ENCODE measurements around the gene STRADA.
A peak's percentile ranks its signal among the peaks of the same experiment; 100 is the strongest.
"Not testable (repeated sequence)": the region's sequence is repeated elsewhere in the genome, so short reads cannot be mapped to it uniquely, and the experiment has no call there.

STRADA gene

GRCh38 chr17:63768433-63768832 is 26.8 kb upstream of the STRADA start:
- no peak for ATAC-seq
- H3K9me3 Mint-ChIP-seq, result no peaks in the 10 kb centered on the region

DNA sequence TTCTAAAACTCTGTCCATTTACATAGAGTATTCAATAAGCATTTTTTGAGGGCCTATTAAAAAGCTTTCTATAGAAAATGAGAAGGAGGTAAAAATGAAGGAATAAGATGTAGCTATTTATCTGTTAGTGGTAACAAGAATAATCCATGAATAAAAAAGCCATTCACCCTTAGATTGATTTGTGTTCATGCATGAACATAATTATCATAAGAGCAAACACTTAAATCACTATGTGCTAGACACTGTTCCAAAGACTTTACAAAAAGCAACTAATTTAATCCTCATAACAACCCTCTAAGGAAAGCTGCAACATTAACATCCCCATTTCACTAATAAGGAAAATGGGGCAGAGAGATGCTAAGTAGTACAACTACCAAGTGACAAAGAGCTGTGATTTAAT is 25.2 kb upstream of the STRADA start:
- Mint-ChIP-seq H3K27ac (no peak overlapping the region), H3K9me3 (no peaks in the 10 kb centered on the region), H3K4me3 (no peak overlapping the region), H3K4me1 (peaks cover 38% of the 10 kb centered on the region), H3K36me3 (peaks cover 37% of the 10 kb centered on the region), H3K27me3 (no peaks in the 10 kb centered on the region)
- no peak for ATAC-seq

More at GRCh38 chr17:63768433-63768832, 26.8 kb upstream of the STRADA start:
- peaks cover 42% of the 10 kb centered on the region for H3K4me1 Mint-ChIP-seq
- H3K36me3 Mint-ChIP-seq, result peaks cover 31% of the 10 kb centered on the region
- H3K4me3 Mint-ChIP-seq, result no peak overlapping the region
- H3K27ac Mint-ChIP-seq, result no peak overlapping the region
- no peaks in the 10 kb centered on the region for H3K27me3 Mint-ChIP-seq

GRCh38 chr17:63764716-63765115 is 23.1 kb upstream of the STRADA start:
- Mint-ChIP-seq H3K27me3 (no peaks in the 10 kb centered on the region), H3K4me1 (peaks cover 32% of the 10 kb centered on the region), H3K4me3 (no peak overlapping the region), H3K9me3 (no peaks in the 10 kb centered on the region), H3K27ac (no peak overlapping the region), H3K36me3 (peaks cover 41% of the 10 kb centered on the region)
- no peak for ATAC-seq

DNA sequence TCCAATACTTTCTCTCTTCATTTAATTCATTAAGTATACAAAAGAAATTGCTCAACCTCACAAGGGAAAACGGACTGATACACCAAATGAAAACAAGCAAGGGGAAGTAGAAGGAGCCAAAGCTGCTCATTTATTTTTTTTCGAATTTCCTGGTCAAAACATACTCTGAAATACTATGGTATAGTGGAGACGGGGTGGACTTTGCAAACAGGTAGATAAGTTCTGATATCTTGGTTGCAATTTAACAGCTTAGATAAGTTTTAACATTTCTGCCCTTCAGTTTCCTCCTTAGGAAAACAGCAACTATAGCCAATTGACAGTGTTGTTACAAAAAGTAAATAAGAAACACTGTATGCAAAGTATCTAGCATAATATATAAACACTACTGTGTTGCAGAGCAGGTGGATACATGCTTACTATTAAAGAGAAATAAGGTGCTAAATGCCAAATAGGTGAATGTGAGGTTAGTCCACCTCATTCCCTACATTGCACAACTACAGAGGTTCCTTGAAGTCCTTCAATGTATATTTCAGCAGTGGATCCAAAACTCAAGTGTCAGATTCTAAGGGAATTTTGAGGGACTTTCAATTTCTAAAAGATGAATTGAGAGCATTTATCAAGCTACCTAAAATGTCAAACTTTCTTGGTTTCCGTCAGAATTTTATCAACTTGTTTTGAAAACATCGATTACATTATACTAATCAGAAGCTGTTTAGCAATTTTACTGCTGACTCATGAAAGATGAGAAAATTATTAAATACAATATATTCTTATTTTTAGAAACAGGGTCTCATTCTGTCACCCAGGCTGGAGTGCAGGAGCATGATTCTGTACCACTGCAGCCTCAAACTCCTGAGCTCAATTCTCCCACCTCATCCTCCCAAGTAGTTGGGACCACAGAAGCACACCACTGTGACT is 20.8 kb upstream of the STRADA start:
- no peaks in the 10 kb centered on the region for H3K9me3 Mint-ChIP-seq
- no peak for ATAC-seq
- H3K4me1 Mint-ChIP-seq, result peaks cover 24% of the 10 kb centered on the region
- peak overlapping the region; percentile 24 for H3K27ac Mint-ChIP-seq
- H3K36me3 Mint-ChIP-seq, result peaks cover 55% of the 10 kb centered on the region
- H3K4me3 Mint-ChIP-seq, result no peak overlapping the region
- H3K27me3 Mint-ChIP-seq, result no peaks in the 10 kb centered on the region

DNA sequence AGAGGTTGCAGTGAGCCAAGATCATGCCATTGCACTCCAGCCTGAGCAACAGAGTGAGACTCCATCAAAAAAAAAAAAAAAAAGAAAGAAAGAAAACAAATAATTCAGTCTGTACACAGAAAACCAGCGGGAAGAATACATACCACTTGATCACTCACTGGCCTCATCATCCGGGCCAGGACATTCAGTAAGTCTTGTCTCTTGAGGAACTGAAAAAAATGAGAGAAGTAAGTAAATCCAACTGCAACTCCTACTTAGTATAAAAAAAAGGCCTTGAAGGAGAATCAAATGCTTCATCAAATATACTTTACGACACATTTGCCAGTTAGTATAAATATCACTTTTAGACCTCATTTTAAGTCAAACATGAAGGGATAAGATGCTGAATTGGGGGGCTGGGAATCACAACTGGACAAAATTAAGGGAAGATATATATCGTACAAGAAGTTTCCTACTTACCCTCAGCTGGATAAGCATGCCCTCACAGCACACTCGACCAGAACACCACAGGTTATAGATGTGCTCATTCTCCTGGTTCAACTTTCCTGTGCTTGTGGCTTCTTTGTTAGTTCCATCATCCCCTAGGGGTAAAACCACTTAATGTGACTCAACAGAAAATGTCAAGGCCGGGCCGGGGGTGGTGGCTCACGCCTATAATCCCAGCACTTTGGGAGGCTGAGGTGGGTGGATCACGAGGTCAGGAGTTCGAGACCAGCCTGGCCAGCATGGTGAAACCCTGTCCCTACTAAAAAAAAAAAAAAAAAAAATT is 19.4 kb upstream of the STRADA start:
- H3K27me3 Mint-ChIP-seq, result no peaks in the 10 kb centered on the region
- H3K4me3 Mint-ChIP-seq, result no peak overlapping the region
- peak overlapping the region; percentile 76 for H3K27ac Mint-ChIP-seq
- peak; percentile 73 for ATAC-seq
- no peaks in the 10 kb centered on the region for H3K9me3 Mint-ChIP-seq
- peaks cover 64% of the 10 kb centered on the region for H3K36me3 Mint-ChIP-seq
- peaks cover 21% of the 10 kb centered on the region for H3K4me1 Mint-ChIP-seq

GRCh38 chr17:63758428-63758827 is 16.8 kb upstream of the STRADA start:
- no peak overlapping the region for H3K4me3 Mint-ChIP-seq
- H3K27ac Mint-ChIP-seq, result no peak overlapping the region
- H3K4me1 Mint-ChIP-seq, result peaks cover 16% of the 10 kb centered on the region
- no peaks in the 10 kb centered on the region for H3K9me3 Mint-ChIP-seq
- peaks cover 51% of the 10 kb centered on the region for H3K36me3 Mint-ChIP-seq
- no peaks in the 10 kb centered on the region for H3K27me3 Mint-ChIP-seq
- no peak for ATAC-seq

DNA sequence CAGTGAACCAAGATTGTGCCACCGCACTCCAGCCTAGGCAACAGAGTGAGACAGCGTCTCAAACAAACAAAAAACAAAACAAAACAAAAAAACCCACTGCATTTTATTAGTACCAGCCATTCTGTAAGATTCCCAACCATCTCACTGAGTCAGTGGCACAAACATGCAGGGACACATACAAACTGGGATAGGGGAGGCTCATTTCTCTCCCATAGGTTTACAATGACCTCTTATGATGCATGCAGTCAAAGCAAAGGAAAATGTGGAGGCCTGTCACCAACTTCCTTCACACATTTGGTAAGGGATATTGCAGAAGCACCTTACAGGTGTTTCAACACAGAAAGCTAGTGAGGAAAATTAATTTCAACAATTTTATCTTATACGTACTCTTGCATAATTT is 12.4 kb upstream of the STRADA start:
- no peak for ATAC-seq
- H3K27ac Mint-ChIP-seq, result no peak overlapping the region
- peaks cover 54% of the 10 kb centered on the region for H3K36me3 Mint-ChIP-seq
- H3K4me3 Mint-ChIP-seq, result no peak overlapping the region
- peaks cover 8% of the 10 kb centered on the region for H3K4me1 Mint-ChIP-seq
- no peaks in the 10 kb centered on the region for H3K9me3 Mint-ChIP-seq
- H3K27me3 Mint-ChIP-seq, result no peaks in the 10 kb centered on the region

DNA sequence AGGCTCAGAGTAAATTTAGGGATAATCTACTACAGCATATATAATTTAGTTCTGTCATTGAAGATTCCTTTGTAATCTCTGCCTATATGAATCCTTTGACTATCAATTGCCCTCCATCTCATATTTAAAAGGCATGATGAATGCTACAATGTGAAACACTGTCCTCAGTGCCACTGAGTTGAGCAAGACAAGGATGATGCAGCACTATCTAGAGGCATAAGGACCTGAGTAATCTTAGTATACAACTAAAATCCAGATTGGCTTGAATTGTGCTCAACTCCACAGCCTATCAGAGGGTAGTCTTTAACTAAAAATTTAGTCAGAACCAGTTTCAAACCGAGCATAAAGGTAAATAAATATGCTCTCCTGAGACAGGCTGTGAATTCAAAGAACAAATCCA is 11.6 kb upstream of the STRADA start:
- ATAC-seq, result no peak
- no peak overlapping the region for H3K4me3 Mint-ChIP-seq
- no peak overlapping the region for H3K27ac Mint-ChIP-seq
- peaks cover 53% of the 10 kb centered on the region for H3K36me3 Mint-ChIP-seq
- no peaks in the 10 kb centered on the region for H3K27me3 Mint-ChIP-seq
- H3K4me1 Mint-ChIP-seq, result peaks cover 8% of the 10 kb centered on the region
- H3K9me3 Mint-ChIP-seq, result no peaks in the 10 kb centered on the region

- peaks cover 50% of the 10 kb centered on the region for H3K36me3 Mint-ChIP-seq
- peaks cover 8% of the 10 kb centered on the region for H3K4me1 Mint-ChIP-seq
- H3K9me3 Mint-ChIP-seq, result no peaks in the 10 kb centered on the region
- H3K27me3 Mint-ChIP-seq, result no peaks in the 10 kb centered on the region
- no peak for ATAC-seq
- H3K27ac Mint-ChIP-seq, result no peak overlapping the region
- H3K4me3 Mint-ChIP-seq, result no peak overlapping the region
These were observed 11.1 kb upstream of the STRADA start for GRCh38 chr17:63752707-63753106.

DNA sequence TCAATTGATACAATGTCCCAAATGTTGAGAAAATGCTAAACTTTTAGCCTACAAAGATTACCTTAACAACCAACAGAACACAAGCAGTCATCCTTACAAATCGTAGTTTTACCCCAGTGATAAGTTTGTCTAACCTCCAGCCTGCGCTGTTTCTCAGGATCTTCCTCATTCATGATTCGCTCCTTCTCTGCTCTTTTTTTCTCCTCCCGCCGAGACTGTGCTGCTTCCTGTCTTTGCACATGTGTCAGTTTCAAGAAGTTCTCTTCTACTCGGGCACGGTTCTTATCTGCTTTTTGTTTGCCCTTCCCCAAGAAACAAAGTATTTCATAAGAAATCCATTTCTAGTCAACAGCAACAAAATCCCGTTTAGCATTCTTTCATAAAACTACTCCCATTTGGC is 10.2 kb upstream of the STRADA start:
- H3K4me1 Mint-ChIP-seq, result peaks cover 8% of the 10 kb centered on the region
- peaks cover 54% of the 10 kb centered on the region for H3K36me3 Mint-ChIP-seq
- no peaks in the 10 kb centered on the region for H3K27me3 Mint-ChIP-seq
- ATAC-seq, result no peak
- peak overlapping the region; percentile 2 for H3K4me3 Mint-ChIP-seq
- H3K27ac Mint-ChIP-seq, result peak overlapping the region; percentile 74
- H3K9me3 Mint-ChIP-seq, result no peaks in the 10 kb centered on the region

DNA sequence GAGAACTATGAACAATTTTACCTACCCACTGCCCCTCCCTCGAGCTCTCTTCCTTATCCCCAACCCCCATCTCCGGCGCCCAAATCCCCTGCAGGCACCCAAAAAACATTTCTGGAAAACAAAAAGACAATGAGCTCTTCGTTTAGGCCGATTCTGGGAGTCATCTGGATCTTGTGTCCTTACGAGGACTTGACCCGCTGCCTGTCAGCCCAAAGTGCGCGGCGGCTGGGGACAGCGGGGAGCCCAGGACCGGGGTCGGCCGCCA is 524 bp downstream of the STRADA start:
- Mint-ChIP-seq H3K4me3 (peak overlapping the region; percentile 96), H3K27ac (peak overlapping the region; percentile 95), H3K9me3 (no peaks in the 10 kb centered on the region), H3K4me1 (peaks cover 39% of the 10 kb centered on the region), H3K36me3 (peaks cover 18% of the 10 kb centered on the region), H3K27me3 (no peaks in the 10 kb centered on the region)
- peak; percentile 47 for ATAC-seq

DNA sequence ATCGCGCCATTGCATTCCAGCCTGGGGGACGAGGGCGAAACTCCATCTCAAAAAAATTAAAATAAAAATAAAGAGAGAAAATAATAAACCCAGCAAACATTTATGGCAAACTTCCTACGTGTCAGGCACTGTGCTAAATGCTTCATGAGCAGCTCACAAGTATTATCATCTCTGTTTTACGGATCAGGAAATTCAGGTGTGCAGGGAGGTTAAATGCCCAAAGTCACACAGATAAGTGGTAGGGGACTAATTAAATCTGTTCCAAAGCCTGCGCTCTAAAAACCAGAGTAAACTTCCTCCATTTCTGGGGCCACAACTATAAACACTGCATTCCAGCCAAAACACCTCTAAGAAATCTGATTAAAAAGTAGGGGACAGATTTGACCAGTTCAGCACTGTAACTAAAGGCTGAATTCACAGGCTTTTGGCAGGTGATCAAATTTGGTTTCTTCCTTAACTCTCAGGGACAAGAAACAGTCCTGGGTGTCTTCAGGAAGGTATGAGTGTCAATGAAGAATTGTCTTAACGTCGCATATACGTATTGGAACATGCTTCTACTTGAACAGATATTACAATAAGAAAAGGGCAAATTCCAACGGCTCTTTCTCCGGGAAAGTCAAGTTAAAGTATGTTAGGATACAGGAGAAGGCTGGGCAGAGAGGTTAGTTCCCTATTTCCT is 996 bp downstream of the STRADA start:
- no peak for ATAC-seq
- Mint-ChIP-seq H3K4me1 (peaks cover 41% of the 10 kb centered on the region), H3K36me3 (peaks cover 14% of the 10 kb centered on the region), H3K27ac (peak overlapping the region; percentile 95), H3K27me3 (no peaks in the 10 kb centered on the region), H3K9me3 (no peaks in the 10 kb centered on the region), H3K4me3 (peak overlapping the region; percentile 96)

- no peaks in the 10 kb centered on the region for H3K9me3 Mint-ChIP-seq
- no peaks in the 10 kb centered on the region for H3K27me3 Mint-ChIP-seq
- no peak for ATAC-seq
- peaks cover 23% of the 10 kb centered on the region for H3K4me1 Mint-ChIP-seq
- peaks cover 12% of the 10 kb centered on the region for H3K36me3 Mint-ChIP-seq
- H3K27ac Mint-ChIP-seq, result no peak overlapping the region
- H3K4me3 Mint-ChIP-seq, result no peak overlapping the region
These were observed 5.9 kb downstream of the STRADA start for GRCh38 chr17:63735691-63736090.

DNA sequence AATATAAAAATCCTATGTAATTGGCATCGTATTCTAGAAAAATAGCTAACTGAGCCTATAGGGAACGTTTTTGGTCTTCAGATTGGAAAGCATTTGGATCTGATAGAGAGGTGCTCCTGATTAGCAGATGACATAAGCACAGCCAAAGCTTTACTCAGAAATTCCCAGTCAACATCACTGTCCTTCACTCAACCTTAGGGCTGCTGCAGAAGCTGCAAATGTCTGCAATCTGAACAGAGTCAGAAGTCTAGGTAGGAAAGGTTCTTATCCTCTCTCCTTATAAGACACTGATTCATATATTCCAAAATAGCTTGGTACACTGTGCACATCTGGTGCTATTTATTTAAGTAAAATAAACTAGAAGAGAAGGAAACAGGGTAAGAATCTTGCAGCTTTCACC is 19.2 kb downstream of the STRADA start:
- H3K4me3 Mint-ChIP-seq, result no peak overlapping the region
- no peaks in the 10 kb centered on the region for H3K4me1 Mint-ChIP-seq
- H3K9me3 Mint-ChIP-seq, result no peaks in the 10 kb centered on the region
- ATAC-seq, result no peak
- no peaks in the 10 kb centered on the region for H3K27me3 Mint-ChIP-seq
- peaks cover 36% of the 10 kb centered on the region for H3K36me3 Mint-ChIP-seq
- no peak overlapping the region for H3K27ac Mint-ChIP-seq

DNA sequence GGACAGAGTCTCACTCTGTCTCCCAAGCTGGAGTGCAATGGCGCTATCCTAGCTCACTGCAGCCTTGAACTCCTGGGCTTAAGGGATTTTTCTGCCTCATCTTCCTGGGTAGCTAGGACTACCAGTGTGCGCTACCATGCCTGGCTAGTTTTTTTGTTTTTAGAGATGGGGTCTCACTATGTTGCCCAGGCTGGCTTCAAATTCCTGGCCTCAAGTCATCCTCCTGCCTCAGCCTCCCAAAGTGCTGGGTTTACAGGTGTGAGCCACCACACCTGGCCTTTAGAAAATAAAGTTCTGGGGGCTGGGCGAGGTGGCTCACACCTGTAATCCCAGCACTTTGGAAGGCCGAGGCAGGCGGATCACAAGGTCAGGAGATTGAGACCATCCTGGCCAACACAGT is 21.4 kb downstream of the STRADA start:
- H3K9me3 Mint-ChIP-seq, H3K4me3 Mint-ChIP-seq, H3K4me1 Mint-ChIP-seq, H3K27ac Mint-ChIP-seq, H3K27me3 Mint-ChIP-seq, ATAC-seq: not testable (repeated sequence)
- H3K36me3 Mint-ChIP-seq, result peaks cover 26% of the 10 kb centered on the region
